GM23338 (cell line): Measurements from ENCODE around the gene PCBP3. TPM values are rescaled to one million over a fixed set of nuclear protein-coding genes. Genes with fewer than 3 reads are reported as not detected.

Source experiments
- ATAC-seq: fragments of 200-7000 bp; cut with Tn5 transposase; 3 replicates; pipeline ENCODE4 v1.9.1; 2020
- DNase-seq: peaks from one replicate; pipeline ENCODE4 v3.0.0-alpha.2; 2015; ENCODE audit warnings: low spot score
- H2AFZ ChIP-seq: fragments of 200-600 bp; sonication (generic); 2 replicates; pipeline ENCODE4 v1.8.0; 2016; ENCODE audit warnings: antibody characterized with exemption, mild to moderate bottlenecking, moderate library complexity
- H3F3A ChIP-seq: fragments of 200-600 bp; sonication (generic); replicated peaks from 2 replicates; pipeline ENCODE4 v1.8.0; 2017; ENCODE audit warnings: antibody characterized with exemption, mixed run types, low read depth
- H3K27ac ChIP-seq: fragments of 200-600 bp; sonication (generic); 2 replicates; pipeline ENCODE4 v1.6.1; 2016; ENCODE audit warnings: low read depth
- H3K27me3 ChIP-seq: fragments of 200-600 bp; sonication (generic); 2 replicates; pipeline ENCODE4 v1.8.0; 2016; ENCODE audit warnings: mild to moderate bottlenecking, mixed run types, moderate library complexity; ENCODE audit not compliant: insufficient read depth
- H3K36me3 ChIP-seq: fragments of 200-600 bp; sonication (generic); 2 replicates; pipeline ENCODE4 v1.8.0; 2016; ENCODE audit warnings: mild to moderate bottlenecking; ENCODE audit not compliant: insufficient read depth
- H3K4me1 ChIP-seq: fragments of 200-600 bp; sonication (generic); 2 replicates; pipeline ENCODE4 v1.8.0; 2016; ENCODE audit warnings: mild to moderate bottlenecking, moderate library complexity; ENCODE audit not compliant: insufficient read depth
- H3K4me2 ChIP-seq: fragments of 200-600 bp; sonication (generic); 2 replicates; pipeline ENCODE4 v1.7.1; 2017; ENCODE audit warnings: mixed run types
- H3K4me3 ChIP-seq: fragments of 200-600 bp; sonication (generic); 2 replicates; pipeline ENCODE4 v1.6.1; 2016; ENCODE audit warnings: mixed run types
- H3K79me2 ChIP-seq: fragments of 200-600 bp; sonication (generic); replicated peaks from 2 replicates; pipeline ENCODE4 v1.8.0; 2017; ENCODE audit warnings: mild to moderate bottlenecking; ENCODE audit not compliant: insufficient read depth
- H3K9me2 ChIP-seq: fragments of 200-600 bp; sonication (generic); 2 replicates; pipeline ENCODE4 v1.8.0; 2017; ENCODE audit not compliant: insufficient read depth
- H4K20me1 ChIP-seq: fragments of 200-600 bp; sonication (generic); replicated peaks from 2 replicates; pipeline ENCODE4 v1.8.0; 2017; ENCODE audit warnings: mild to moderate bottlenecking; ENCODE audit not compliant: insufficient read depth
- H3K27ac Mint-ChIP-seq: 2 replicates; pipeline ENCODE4 v1.8.0; 2020; ENCODE audit warnings: inconsistent platforms, mild to moderate bottlenecking, moderate library complexity, mixed read lengths
- H3K27me3 Mint-ChIP-seq: 3 replicates; pipeline ENCODE4 v1.8.0; 2022; ENCODE audit warnings: low read depth, mild to moderate bottlenecking, moderate library complexity, mixed read lengths, inconsistent platforms; ENCODE audit not compliant: insufficient read depth, poor library complexity
- H3K36me3 Mint-ChIP-seq: 3 replicates; pipeline ENCODE4 v1.8.0; 2021; ENCODE audit warnings: low read depth, mild to moderate bottlenecking, inconsistent platforms, moderate library complexity, mixed read lengths
- H3K4me1 Mint-ChIP-seq: 3 replicates; pipeline ENCODE4 v1.8.0; 2020; ENCODE audit warnings: mild to moderate bottlenecking, inconsistent platforms, mixed read lengths
- H3K4me3 Mint-ChIP-seq: 3 replicates; pipeline ENCODE4 v1.8.0; 2021; ENCODE audit warnings: moderate library complexity, mild to moderate bottlenecking, inconsistent platforms, mixed read lengths
- H3K9me3 Mint-ChIP-seq: 3 replicates; pipeline ENCODE4 v1.8.0; 2020; ENCODE audit warnings: moderate library complexity, mild to moderate bottlenecking, inconsistent platforms, mixed read lengths
- ETS1 ChIP-seq: IDR thresholded peaks from 2 replicates; pipeline ENCODE4 v1.6.1; 2016; ENCODE audit warnings: antibody characterized with exemption
- EZH2 ChIP-seq: fragments of 200-600 bp; sonication (generic); IDR thresholded peaks from one replicate; pipeline ENCODE4 v1.8.0; 2017; ENCODE audit warnings: antibody characterized with exemption, mild to moderate bottlenecking, low read depth; ENCODE audit not compliant: unreplicated experiment
- JUNB ChIP-seq: IDR thresholded peaks from one replicate; pipeline ENCODE4 v1.6.1; 2016; ENCODE audit warnings: antibody characterized with exemption; ENCODE audit not compliant: unreplicated experiment
- NANOG ChIP-seq: IDR thresholded peaks from 2 replicates; pipeline ENCODE4 v1.6.1; 2016; ENCODE audit warnings: antibody characterized with exemption, borderline replicate concordance
- ZNF114 ChIP-seq: fragments of 250-450 bp; sonication (Bioruptor Pico); IDR thresholded peaks from 2 replicates; pipeline ENCODE4 v1.5.0; 2020; ENCODE audit warnings: mild to moderate bottlenecking, moderate library complexity
- ZNF331 ChIP-seq: fragments of 250-450 bp; sonication (Bioruptor Pico); IDR thresholded peaks from 2 replicates; pipeline ENCODE4 v1.5.0; 2020; ENCODE audit warnings: low read depth, mild to moderate bottlenecking, moderate library complexity
- polyA plus RNA-seq: library from polyadenylated mRNA; unstranded; fragments of >200 nt; fragmentation: Nextera tagmentation; extraction: Ambion mirVana; gene quantifications from 2 replicates; pipeline ENCODE4 v1.2.1, GENCODE V29; 2016
- total RNA-seq: library from RNA; depleted of rRNA; stranded (reverse); fragments of >200 nt; shearing (Covaris generic); gene quantifications from 2 replicates; pipeline ENCODE4 v1.2.3, GENCODE V29; 2014
- TF ChIP-seq, protein P1 (sequence below): fragments of 250-450 bp; sonication (Bioruptor Pico); IDR thresholded peaks from 2 replicates; pipeline ENCODE4 v1.5.0; 2020; ENCODE audit warnings: mild to moderate bottlenecking, moderate library complexity
- TF ChIP-seq, protein P2 (sequence below), 2 experiments: fragments of 200-600 bp in 1 of 2; sonication (generic) in 1 of 2; conservative IDR thresholded peaks; 2 replicates each; pipeline versions ENCODE4 v1.5.1 to v1.6.1; 2016 to 2017; ENCODE audit warnings: antibody characterized with exemption in 2 of 2, low read depth in 2 of 2, mild to moderate bottlenecking in 2 of 2, moderate library complexity in 1 of 2

The PCBP3 gene
- total and polyA plus RNA-seq, 2 experiments from 2014 or later: 7.1 to 9.1 TPM

DNA sequence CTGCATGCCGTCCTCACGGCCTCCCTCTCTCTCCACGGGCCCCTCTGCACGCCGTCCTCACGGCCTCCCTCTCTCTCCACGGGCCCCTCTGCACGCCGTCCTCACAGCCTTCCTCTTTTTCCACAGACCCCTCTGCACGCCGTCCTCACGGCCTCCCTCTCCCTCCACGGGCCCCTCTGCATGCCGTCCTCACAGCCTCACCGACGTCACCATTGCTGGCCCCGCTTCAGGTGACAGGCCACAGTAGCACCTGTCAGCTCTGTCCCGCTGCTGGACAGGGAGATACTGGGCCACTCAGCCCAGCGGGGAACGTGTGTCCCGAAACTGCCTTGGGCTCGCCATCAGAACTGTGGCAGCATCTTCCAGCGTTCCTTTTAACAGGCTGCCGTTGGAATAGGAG is 255.3 kb downstream of the PCBP3 start (continued):
- TF ChIP-seq, protein P1, sequence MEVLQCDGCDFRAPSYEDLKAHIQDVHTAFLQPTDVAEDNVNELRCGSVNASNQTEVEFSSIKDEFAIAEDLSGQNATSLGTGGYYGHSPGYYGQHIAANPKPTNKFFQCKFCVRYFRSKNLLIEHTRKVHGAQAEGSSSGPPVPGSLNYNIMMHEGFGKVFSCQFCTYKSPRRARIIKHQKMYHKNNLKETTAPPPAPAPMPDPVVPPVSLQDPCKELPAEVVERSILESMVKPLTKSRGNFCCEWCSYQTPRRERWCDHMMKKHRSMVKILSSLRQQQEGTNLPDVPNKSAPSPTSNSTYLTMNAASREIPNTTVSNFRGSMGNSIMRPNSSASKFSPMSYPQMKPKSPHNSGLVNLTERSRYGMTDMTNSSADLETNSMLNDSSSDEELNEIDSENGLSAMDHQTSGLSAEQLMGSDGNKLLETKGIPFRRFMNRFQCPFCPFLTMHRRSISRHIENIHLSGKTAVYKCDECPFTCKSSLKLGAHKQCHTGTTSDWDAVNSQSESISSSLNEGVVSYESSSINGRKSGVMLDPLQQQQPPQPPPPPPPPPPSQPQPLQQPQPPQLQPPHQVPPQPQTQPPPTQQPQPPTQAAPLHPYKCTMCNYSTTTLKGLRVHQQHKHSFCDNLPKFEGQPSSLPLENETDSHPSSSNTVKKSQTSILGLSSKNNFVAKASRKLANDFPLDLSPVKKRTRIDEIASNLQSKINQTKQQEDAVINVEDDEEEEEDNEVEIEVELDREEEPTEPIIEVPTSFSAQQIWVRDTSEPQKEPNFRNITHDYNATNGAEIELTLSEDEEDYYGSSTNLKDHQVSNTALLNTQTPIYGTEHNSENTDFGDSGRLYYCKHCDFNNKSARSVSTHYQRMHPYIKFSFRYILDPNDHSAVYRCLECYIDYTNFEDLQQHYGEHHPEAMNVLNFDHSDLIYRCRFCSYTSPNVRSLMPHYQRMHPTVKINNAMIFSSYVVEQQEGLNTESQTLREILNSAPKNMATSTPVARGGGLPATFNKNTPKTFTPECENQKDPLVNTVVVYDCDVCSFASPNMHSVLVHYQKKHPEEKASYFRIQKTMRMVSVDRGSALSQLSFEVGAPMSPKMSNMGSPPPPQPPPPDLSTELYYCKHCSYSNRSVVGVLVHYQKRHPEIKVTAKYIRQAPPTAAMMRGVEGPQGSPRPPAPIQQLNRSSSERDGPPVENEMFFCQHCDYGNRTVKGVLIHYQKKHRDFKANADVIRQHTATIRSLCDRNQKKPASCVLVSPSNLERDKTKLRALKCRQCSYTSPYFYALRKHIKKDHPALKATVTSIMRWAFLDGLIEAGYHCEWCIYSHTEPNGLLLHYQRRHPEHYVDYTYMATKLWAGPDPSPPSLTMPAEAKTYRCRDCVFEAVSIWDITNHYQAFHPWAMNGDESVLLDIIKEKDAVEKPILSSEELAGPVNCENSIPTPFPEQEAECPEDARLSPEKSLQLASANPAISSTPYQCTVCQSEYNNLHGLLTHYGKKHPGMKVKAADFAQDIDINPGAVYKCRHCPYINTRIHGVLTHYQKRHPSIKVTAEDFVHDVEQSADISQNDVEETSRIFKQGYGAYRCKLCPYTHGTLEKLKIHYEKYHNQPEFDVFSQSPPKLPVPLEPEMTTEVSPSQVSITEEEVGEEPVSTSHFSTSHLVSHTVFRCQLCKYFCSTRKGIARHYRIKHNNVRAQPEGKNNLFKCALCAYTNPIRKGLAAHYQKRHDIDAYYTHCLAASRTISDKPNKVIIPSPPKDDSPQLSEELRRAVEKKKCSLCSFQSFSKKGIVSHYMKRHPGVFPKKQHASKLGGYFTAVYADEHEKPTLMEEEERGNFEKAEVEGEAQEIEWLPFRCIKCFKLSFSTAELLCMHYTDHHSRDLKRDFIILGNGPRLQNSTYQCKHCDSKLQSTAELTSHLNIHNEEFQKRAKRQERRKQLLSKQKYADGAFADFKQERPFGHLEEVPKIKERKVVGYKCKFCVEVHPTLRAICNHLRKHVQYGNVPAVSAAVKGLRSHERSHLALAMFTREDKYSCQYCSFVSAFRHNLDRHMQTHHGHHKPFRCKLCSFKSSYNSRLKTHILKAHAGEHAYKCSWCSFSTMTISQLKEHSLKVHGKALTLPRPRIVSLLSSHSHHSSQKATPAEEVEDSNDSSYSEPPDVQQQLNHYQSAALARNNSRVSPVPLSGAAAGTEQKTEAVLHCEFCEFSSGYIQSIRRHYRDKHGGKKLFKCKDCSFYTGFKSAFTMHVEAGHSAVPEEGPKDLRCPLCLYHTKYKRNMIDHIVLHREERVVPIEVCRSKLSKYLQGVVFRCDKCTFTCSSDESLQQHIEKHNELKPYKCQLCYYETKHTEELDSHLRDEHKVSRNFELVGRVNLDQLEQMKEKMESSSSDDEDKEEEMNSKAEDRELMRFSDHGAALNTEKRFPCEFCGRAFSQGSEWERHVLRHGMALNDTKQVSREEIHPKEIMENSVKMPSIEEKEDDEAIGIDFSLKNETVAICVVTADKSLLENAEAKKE (CRISPR knock-in tag): no peak
- TF ChIP-seq ETS1 (no peak), ZNF114 (CRISPR knock-in tag) (no peak)

DNA sequence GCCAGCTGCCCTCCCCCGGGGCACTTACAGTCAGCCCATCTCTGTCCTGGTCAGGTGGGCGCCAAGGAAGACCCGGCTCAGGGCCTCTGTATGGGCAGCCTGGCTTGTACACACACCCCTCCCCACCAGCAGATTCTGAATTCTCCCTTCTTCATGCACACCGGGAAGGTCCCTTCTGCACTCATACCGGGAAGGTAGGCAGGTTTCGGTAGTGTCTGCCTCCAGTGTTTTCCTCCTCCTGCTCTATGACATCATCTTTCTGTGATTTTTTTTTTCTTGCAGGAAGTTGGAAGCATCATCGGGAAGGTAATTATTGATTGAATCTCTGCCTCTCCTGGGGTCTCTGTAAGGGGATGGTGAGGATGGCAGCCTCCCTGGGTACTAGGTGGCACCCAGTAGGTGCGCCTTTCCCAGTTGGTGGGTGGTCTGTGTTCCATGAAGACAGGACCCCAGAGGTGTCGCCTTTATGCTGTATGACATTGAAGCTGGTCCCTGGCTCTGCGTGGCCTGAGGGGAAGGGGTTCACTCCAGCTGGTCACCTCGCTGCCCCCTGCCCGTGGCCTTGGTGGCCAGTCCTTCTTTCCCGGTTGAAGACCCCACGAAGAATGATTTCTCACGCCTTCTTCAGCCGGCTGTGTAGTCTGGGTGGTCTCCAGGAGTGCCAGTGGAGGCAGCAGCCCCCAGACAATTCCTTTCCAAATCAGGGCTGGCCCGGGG is 255.9 kb downstream of the PCBP3 start:
- H4K20me1 ChIP-seq: no peaks in the 10 kb centered on the region
- H3K9me2 ChIP-seq: no peaks in the 10 kb centered on the region
- no peaks in the 10 kb centered on the region for H3F3A ChIP-seq
- H3K4me2 ChIP-seq: no peak overlapping the region
- no peak overlapping the region for H3K27ac Mint-ChIP-seq
- H3K4me1 Mint-ChIP-seq: peaks cover 1% of the 10 kb centered on the region; the same call in 1 of the 3 replicates
- no peak overlapping the region for H3K4me3 Mint-ChIP-seq
- ATAC-seq: no peak
- no peaks in the 10 kb centered on the region for H3K36me3 ChIP-seq
- H3K27ac ChIP-seq: no peak overlapping the region
- H2AFZ ChIP-seq: no peak overlapping the region
- no peak overlapping the region for H3K4me3 ChIP-seq
- H3K27me3 ChIP-seq: no peaks in the 10 kb centered on the region
- H3K9me3 Mint-ChIP-seq: no peaks in the 10 kb centered on the region; the same call in 2 of the 3 replicates
- H3K4me1 ChIP-seq: no peaks in the 10 kb centered on the region
- no peaks in the 10 kb centered on the region for H3K79me2 ChIP-seq
- peaks cover 4% of the 10 kb centered on the region for H3K27me3 Mint-ChIP-seq
- no peaks in the 10 kb centered on the region; the same call in 2 of the 3 replicates for H3K36me3 Mint-ChIP-seq
- no peak for DNase-seq
- TF ChIP-seq NANOG: no peak
- TF ChIP-seq JUNB: no peak
- TF ChIP-seq, protein P2, sequence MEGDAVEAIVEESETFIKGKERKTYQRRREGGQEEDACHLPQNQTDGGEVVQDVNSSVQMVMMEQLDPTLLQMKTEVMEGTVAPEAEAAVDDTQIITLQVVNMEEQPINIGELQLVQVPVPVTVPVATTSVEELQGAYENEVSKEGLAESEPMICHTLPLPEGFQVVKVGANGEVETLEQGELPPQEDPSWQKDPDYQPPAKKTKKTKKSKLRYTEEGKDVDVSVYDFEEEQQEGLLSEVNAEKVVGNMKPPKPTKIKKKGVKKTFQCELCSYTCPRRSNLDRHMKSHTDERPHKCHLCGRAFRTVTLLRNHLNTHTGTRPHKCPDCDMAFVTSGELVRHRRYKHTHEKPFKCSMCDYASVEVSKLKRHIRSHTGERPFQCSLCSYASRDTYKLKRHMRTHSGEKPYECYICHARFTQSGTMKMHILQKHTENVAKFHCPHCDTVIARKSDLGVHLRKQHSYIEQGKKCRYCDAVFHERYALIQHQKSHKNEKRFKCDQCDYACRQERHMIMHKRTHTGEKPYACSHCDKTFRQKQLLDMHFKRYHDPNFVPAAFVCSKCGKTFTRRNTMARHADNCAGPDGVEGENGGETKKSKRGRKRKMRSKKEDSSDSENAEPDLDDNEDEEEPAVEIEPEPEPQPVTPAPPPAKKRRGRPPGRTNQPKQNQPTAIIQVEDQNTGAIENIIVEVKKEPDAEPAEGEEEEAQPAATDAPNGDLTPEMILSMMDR (conservative IDR thresholded peaks at IDR 0.05; ENCODE audit: low read depth in 2 of 2): no peak
- TF ChIP-seq EZH2: no peak
- no peak for TF ChIP-seq ZNF331
